HG02973 (cell line): Measurements from ENCODE around the gene PODN.

ENCODE experiments used
- ATAC-seq: cut with Tn5 transposase; IDR thresholded peaks from one replicate; pipeline ENCODE4 v1.9.1; 2021; ENCODE audit warnings: moderate library complexity; ENCODE audit not compliant: unreplicated experiment

PODN gene

DNA sequence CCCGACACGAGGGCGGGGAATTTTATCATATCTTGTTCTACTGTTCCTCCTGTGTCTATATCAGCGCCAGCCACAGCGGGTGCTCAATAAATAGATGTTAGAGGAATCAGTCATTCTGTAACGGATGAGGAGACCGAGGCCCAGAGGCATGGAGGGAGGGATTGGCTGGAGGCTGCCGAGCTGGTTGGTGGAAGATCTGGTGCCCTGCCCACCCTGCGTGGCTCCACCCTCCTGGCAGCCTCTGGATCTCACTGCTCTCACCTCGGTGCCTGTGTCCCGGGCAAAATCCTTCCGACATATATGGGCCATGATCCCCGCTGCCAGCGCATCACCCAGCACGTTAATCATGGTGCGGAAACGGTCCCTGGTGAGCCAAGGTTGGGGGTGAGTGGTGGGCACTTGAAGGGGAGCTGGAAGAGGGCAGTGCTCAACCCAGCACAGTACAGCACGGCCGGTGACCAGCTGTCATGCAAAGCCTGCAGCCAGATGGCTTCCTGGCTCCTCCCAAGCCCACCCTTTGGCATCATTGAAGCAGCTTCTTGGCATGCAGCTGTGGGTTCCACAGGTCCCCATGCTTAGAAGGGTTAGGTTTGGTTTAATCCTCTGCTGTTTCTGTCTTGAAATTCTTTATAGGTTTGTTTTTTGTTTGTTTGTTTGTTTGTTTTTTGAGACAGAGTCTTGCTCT is 26.7 kb downstream of the PODN start:
- no peak for ATAC-seq

DNA sequence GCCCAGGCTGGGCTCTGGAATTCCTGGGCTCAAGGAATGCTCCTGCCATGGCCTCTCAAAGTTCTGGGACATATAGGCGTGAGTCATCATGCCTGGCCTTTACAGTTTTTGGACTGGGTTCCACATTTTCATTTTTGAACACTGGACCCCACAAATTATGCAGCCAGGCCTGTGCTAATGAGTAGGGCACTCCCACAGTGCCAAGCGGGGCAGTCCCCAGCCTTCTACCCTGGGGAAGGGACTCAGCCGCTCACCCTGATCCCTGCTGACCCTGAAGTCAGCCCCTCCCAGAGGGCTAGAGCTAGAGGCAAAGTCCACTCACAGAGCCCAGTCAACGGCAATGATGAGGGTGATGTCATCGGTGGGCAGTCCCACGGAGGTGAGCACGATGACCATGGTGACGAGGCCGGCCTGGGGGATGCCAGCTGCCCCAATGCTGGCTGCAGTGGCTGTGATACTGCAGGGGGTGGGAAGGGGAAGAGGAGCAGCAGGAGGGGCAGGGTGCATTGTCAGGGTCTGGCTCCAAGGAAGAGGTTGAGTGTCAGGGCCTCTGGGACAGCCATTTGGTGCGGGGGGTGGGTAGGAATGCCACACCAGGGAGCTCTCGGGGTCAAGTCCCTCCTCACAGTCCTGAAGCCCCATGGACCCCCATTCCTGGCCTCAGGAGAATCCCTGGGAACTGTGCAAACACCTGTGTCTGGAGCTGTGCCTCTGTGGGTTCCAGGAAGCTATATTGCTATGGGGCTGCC is 27.6 kb downstream of the PODN start:
- no peak for ATAC-seq

DNA sequence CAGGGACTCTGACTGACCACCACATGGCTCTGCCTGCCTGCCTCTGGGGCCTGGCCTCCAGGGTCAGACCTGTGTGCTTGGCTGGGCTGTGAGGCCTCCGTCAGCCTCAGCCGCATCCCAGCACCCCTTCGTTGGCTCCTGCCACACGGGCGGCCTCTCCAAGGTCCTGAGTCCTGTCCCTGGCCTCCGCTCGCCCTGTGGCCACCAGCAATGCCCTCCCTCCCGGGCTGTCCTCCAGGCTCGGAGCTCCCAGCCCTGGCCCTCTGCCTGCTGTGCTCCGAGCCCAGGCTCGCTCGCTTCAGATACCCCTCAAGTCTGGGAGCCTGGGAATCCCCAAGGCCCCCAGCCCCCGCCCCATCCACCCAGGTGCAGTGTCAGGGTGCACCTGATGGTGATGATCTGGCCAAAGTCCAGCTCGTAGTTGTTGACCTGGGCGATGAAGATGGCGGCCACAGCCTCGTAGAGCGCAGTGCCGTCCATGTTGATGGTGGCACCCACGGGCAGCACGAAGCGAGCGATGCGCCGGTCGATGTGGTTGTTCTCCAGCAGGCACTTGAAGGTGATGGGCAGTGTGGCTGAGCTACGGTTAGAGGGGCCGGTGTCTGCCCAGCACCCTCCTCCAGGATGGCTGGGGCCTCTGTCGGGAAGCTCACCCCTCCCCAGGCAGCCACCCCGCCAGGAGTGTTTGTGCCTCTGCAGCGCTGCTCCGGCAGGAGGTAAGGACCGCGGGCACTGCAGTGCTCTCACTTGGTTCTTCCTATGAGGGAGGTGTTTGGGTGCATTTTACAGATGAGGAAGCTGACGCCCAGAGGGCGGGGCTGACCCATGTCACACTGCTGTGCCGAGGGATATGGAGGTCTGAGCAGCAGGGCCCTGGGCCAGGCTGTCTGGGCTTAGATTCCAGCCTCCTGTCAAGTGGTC is 28.5 kb downstream of the PODN start:
- ATAC-seq = no peak

DNA sequence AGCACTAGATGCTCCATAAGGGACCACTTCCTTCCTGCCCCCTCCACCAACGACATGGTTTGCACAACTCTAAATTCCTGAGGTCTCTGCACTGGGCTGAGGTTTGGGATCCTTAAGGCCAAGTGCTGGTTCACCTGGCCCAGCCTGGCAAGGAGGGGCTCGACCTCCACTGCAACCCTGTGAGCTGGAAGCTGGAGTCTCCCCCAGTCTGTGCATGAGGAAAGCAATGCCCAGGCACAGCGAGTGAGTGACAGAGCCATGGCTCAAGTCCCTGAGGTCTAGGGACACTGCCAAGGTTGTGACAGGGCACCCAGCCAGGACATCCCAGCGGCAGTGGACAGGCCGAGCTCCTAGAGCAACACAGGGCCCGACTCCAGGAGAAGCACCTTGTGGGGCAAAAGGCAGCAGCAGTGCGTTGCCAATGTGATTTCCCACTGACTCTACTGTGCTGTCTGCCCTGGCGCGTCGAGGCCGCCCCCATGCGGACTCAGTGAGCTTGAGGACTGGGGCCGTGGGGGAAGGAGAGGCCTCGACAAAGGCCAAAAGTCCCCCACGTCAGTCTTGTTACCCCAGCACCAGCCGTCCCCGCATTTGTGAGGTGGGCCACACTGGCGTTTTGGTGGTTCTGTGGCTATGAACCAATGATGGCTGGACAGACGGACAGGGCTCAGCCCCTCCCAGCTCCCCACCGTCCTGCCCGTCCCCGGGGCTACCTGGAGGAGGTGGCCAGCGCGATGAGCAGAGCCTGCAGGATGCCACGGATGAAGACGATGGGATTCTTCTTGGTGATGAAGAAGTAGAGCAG is 30.0 kb downstream of the PODN start:
- no peak for ATAC-seq

DNA sequence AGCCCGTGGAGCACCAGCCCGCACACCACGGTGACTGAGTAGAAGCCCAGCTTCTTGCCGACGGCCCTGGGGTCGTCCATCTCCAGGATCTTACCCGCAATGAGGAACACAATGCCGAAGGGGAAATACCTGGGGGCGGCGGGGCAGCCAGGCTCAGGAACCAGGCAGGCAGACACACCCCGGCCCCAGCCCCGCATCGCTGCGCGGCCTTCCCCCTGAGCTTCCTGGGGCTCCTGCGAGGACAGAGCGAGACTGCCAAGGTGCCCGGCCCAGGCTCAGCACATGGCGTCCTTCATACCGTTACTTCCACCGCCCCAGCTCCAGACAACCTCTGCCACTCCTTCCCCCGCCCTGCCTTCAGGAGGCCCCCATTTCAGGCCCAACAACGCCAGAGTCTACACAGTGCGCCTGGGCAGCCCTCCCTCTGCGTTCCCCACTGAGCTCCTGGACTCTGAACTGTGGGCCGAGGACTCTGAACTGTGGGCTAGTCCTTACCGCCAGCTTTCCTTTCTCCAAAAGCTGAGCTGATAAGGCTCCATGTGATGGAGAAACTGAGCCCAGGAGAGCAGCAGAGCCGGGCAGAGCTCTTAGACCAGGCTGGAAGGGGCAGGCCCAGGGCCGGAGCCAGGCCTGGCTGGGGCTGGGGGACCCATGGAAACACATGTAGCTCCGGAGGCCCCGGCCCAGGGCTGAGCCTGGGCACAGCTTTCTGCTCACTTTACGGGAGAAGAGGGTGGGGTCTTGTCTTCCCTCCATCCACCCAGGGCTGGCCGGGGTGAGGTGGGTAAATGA is 30.8 kb downstream of the PODN start:
- no peak for ATAC-seq

DNA sequence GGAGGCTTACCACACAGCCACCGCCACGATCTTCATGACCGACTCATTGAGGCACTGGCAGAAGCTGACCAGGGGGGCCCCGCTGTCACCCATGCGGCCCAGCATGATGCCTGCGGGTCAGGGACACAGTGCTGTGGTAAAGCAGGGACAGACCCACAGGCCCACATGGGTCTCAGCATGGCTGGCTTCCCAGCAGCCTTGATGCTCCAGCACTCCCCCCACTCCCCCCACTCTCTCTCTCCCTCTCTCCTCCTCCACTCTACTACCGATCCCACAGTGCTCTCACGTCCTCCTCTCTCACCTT is 31.4 kb downstream of the PODN start:
- ATAC-seq = no peak

DNA sequence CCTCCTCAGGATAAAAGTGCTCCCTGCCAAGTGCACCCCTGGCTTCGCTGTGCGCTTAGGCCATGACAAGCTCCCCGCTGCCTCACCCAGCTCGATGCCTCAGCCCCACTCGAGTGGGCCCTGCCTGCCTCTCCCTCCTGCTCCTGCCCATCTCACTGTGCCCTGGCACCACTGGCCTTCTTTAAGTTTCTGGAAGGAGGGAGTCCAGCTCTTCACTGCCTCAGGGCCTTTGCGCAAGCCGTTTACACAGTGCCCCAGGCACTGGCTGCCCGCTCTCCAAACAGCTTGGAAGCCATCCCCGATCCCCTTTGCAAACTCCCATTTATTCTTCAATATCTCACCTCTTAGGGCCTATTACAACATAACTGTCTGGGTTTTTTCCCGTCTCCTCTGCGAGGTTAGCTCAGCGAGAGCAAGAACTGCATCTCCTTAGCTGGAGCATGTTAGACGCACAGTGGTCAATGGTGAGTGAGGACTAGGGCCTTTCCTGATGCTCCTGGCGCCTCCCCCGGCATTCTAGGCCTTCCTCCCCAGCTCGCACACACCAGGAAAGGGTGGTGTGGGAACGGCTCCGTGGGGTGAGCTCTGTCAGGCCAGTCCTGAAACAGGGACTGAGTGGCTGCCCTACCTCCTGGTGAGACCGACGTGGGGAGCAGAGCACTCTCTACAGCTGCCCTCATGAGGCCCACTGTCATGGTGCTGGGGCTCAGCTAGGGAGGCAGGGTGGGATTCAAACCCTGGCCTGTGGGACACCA is 31.9 kb downstream of the PODN start:
- no peak for ATAC-seq

DNA sequence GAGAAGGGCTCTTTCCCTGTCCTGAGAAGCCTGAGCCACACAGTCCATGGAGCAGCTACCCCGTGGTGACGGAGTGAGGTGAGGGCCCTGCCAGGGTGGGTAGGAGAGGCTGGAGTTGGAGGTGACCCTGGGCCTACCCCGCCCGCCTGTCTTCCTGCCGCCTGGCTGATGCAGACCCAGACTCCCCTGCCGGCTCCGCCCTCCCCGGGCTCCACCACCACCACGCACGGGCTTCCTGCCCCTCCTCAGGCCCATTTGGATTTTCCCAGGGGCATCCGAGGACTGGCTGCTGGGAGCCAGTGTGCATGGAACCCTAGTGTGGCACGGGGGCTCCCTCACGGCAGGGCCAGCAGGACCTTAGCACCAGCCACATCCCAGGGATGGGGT is 32.5 kb downstream of the PODN start:
- ATAC-seq = no peak

DNA sequence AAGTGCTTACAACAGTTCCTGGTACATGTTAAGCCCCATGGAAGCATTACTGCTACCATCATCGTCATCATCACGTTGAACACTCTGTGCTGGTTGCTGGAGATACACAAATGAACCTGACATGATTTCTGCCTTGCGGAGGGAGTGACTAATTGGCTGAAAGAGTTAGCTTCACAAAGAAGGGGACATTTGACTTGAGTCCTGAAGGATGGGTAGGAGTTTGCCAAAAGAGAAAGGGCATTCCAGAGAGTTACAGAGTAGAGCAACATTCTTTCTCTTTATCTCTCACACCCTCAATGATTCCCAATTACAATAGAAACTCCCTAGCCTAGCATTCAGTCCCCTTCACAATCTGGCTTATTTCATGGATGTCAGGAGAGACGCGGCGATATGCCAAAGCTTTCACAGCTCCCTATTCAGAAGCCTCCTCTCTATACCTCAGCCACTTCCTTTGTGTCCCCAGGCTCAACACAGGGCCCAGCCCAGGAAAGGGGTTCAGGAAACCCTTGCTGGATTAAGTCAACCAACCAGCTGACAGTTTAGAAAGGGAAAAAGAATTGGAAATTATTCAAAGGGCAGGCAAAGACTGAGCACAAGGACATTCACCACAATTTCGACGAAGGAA is 42.4 kb downstream of the PODN start:
- ATAC-seq = no peak

DNA sequence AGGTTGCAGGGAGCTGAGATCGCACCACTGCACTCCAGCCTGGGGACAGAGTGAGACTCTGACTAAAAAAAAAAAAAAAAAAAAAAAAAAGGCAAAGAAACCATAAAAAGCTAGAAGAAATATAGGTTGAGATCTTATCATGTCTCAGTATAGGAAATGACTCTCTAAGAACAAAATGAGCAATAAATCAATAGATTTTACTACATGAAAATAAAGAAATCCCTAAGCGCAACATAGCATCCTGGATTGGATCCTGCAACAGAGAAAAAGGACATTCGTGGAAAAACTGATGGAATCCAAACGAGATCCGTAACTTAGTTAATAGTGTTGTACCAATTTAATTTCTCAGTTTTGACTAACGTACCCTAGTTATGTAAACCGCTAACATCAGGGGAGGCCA is 45.1 kb downstream of the PODN start:
- ATAC-seq = no peak

DNA sequence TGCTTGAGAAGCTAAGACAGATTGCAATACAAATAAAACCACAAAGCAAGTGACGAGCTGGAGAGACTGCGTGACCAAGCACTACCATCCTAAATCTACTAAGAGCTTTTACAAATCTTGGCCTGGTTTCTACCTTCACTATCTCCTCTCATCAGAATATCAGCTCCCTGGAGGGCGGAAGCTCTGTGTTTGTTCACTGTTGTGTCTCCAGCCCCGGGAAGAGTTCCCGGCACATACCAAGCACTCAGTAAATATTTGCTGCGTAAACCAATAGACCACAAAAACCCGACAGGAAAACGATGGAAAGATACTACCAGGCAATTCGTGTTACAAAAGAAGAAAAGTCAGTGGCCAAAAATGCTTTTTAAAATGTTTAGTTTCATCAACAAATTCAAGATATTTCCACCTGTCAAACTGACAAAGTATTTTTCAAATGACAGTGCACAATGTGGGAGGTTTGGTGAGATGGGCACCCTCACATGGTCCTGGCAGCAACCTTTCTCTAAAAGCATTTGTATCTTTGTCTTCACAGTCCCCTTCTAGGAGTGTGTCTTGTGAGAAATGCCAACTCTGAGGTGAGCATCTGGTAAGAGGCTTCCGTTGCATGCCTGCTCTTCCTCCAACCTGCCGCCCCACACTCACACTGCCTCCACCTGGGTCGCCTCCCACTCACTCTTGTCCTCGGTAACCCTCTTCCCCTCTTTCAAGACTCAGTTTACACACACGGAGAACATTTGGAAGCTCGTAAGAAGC is 45.7 kb downstream of the PODN start:
- ATAC-seq = no peak

DNA sequence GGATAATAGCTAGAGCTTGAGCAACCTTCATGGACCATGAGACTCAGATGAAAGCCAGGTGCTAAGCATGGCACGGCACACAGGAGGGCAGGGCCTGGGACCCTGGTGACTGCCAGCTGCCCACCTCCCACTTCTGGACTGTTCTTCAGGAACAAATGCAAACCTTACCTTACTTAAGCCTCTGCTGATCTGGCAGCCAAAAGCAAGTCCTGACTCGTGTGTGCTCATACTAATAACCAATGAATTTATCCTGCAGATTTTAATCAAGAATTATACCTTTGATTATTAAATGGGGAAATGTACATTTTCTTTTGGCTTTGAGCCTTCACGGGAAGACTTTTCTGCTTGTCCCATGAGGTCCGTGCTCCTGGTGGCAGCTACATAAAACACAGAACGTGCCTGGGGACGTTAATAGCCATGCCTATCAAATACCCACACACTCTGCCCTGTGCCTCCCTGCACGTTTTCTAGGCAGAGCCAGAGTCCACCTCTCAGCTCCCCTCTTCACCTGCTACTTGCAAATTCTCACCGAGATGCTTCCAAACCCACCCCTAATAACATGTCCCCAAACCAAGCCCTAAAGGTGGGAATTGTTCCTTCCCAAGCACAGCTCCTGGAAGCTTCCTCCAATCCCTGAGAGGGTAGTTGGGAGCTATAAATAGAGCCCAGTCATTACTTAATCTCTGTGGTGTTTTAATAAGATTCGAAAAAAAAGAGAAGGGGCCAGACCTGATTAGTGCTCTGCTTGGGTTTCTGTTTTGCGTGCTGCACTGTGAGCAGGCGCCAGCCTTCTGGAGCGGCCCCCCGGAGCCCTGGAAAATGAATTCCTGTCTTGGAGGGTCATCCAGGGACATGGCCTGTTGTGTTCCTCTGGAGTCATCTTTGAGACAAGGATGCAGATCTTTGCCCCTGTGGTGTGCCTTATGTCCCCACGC is 46.9 kb downstream of the PODN start:
- ATAC-seq = no peak

DNA sequence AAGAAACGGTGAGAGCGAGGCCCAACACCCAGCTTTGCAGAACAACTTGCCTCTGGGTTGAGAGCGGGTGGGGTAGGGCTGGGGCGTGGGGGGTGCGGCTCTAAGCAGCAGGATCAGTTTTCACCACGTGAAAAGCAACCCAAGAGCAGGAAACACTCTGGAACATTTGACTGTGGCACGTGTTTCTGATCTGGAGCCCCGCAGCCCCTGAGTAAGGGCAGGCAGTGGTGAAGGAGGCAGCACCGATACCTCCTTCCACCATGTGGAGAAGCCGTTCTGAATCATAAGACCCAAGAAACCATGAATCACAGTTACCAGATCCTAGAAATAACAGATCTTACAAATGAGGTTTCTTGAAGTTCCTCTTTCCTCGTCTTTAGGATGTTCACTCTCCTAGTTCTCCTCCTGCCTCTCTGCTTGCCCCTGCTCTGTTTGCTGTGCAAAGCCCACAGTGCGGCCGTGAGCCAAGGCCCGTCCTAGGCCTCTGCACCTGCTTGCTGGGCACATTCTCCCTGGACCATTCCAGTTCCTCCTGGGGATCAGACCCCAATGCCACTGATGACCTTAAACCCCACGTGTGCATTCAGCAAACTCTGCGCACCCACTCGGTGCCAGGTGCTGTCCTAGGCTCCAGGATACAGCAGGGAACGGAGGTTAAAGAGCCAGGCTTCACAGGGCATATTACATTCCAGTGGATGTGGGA is 48.5 kb downstream of the PODN start:
- no peak for ATAC-seq

DNA sequence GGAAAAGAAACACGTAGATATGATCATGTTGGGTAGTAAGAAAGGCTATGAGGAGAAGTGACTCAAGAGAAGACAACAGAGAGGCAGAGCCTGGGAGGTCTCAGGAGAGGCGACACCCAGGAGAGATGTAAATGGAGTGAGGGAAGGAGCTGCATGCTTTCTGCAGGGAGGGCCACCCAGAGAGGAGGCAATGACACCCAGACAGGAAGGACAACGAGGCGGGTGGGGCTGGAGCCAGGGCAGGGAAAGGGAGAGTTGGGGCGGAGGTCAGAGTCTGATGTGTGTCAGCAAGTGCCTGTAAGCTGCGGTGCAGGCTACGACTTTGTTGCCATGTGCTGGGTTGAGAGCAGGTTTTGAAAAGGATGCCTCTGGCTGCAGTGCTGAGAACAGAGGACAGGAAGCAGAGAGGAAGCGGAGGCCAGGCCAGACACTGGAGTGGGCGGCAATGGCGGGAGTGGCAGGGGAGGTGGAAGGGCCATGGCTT is 49.1 kb downstream of the PODN start:
- ATAC-seq = no peak

DNA sequence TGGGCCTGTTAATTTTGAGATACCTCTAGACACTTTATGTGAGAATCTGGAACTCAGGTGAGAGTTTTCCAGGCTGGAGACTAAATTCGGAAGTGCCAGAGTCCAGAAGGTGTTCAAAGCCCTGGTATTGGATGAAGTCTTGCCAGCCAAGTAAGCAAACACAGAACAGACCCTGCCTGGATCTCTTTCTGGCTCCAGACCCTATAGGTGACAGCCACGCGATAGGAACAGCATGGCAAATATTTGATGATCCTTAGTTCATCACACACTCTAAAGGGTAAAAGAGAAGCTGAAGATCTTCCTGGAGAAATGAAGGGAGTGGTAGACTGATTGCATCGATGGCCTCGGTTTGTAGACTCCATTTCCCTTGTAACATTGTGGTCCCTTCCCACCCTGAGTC is 49.7 kb downstream of the PODN start:
- ATAC-seq = no peak

DNA sequence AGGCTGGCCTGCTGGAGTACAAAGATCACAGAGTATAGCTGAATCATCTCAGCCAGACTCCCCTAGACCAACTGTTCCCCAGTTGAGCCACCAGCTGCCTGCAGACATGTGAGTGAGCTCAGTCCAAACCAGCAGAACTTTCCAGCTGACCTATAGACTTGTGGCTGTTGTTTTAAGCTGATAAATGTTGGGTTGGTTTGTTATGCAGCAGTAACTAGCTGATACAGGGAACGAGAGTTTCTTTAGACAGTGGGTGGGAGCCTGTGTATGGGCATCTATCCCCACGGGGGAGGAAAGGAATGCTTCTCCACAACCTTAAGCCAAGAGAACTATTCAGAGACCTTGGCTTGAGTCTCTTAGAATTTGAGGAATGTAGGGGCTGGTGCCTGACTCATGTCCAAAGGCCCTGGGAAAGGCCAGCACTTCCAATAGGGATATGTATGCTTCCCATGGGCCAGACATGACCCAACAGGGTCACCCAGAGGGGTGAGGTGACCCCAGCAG is 50.3 kb downstream of the PODN start:
- ATAC-seq = no peak
